Medulla oblongata (tissue), 1 donor: Measurements from ENCODE around the gene RAB9A.

Experiments used
- DNase-seq: peaks from one replicate; pipeline ENCODE4 v3.0.0-alpha.2; 2015; ENCODE audit errors: extremely low spot score

RAB9A gene

GRCh38 chrX:13747836-13748235, 58.9 kb downstream of the RAB9A start:
- peak; percentile 67 for DNase-seq

GRCh38 chrX:13748486-13748885, 59.6 kb downstream of the RAB9A start:
- no peak for DNase-seq

- DNase-seq = peak; percentile 27
Observed at GRCh38 chrX:13750204-13750603, 61.3 kb downstream of the RAB9A start.

GRCh38 chrX:13750812-13751211, 61.9 kb downstream of the RAB9A start:
- DNase-seq = no peak

GRCh38 chrX:13752141-13752540, 63.2 kb downstream of the RAB9A start:
- DNase-seq = no peak

GRCh38 chrX:13752646-13753045, 63.7 kb downstream of the RAB9A start:
- peak; percentile 43 for DNase-seq

- no peak for DNase-seq
Observed at GRCh38 chrX:13754765-13755164, 65.8 kb downstream of the RAB9A start.

- no peak for DNase-seq
Observed at GRCh38 chrX:13755254-13755653, 66.3 kb downstream of the RAB9A start.

- no peak for DNase-seq
Observed at GRCh38 chrX:13756381-13756780, 67.5 kb downstream of the RAB9A start.

GRCh38 chrX:13759152-13759718, 70.3 kb downstream of the RAB9A start:
- DNase-seq = peak; percentile 16
